ENCODE results near the gene RNASEH2B.

RNASEH2B gene

GRCh38 chr13:50914848-50915247, 5.3 kb downstream of the RNASEH2B start:
- Histone ChIP-seq H3K36me3 (replicated peaks; ENCODE audit: insufficient read depth, low read length) (no peaks in the 10 kb centered on the region), H3K9ac (ENCODE audit: low read length) (no peak overlapping the region)

GRCh38 chr13:50915565-50915964, 6.0 kb downstream of the RNASEH2B start:
- DNase-seq: no peak
- no peak overlapping the region for H3K9ac ChIP-seq (ENCODE audit: low read length)
- peaks cover 88% of the 10 kb centered on the region for H3K79me2 ChIP-seq (ENCODE audit: low read length)

More at GRCh38 chr13:50914848-50915247, 5.3 kb downstream of the RNASEH2B start:
- Histone ChIP-seq H3K9me2 (replicated peaks; ENCODE audit: insufficient read depth, low read length) (no peaks in the 10 kb centered on the region), H3K4me1 (ENCODE audit: low read length) (peaks cover 28% of the 10 kb centered on the region), H2AFZ (ENCODE audit: low read length) (no peak overlapping the region), H3K9me3 (replicated peaks; ENCODE audit: insufficient read depth, low read length) (no peaks in the 10 kb centered on the region), H3K4me2 (ENCODE audit: low read depth, low read length) (no peak overlapping the region), H3K4me3 (ENCODE audit: low read length) (no peak overlapping the region), H3F3A (ENCODE audit: insufficient read depth, low read length) (peaks cover 11% of the 10 kb centered on the region; the same call in 1 of the 2 replicates), H3K27ac (ENCODE audit: low read length) (no peak overlapping the region), H4K20me1 (ENCODE audit: insufficient read depth, low read length) (no peaks in the 10 kb centered on the region), H3K27me3 (replicated peaks; ENCODE audit: insufficient read depth, low read length) (no peaks in the 10 kb centered on the region), H3K79me2 (ENCODE audit: low read length) (peaks cover 86% of the 10 kb centered on the region)
- TF ChIP-seq CTCF (IDR thresholded peaks at IDR 0.05; ENCODE audit: low read length) (no peak), EZH2phosphoT487 (IDR thresholded peaks at IDR 0.05; ENCODE audit: low read length) (no peak), EZH2 (optimal IDR thresholded peaks at IDR 0.05; ENCODE audit: low read depth, low read length) (no peak)
- DNase-seq: no peak

GRCh38 chr13:50916701-50917184, 7.2 kb downstream of the RNASEH2B start:
- Histone ChIP-seq H3K36me3 (replicated peaks; ENCODE audit: insufficient read depth, low read length) (no peaks in the 10 kb centered on the region), H3K4me3 (ENCODE audit: low read length) (no peak overlapping the region), H3K9me2 (replicated peaks; ENCODE audit: insufficient read depth, low read length) (no peaks in the 10 kb centered on the region), H3K27ac (ENCODE audit: low read length) (peak overlapping the region; percentile 37; the same call in 1 of the 2 replicates), H3K79me2 (ENCODE audit: low read length) (peaks cover 88% of the 10 kb centered on the region), H3K4me1 (ENCODE audit: low read length) (peaks cover 28% of the 10 kb centered on the region), H3K27me3 (replicated peaks; ENCODE audit: insufficient read depth, low read length) (no peaks in the 10 kb centered on the region), H2AFZ (ENCODE audit: low read length) (no peak overlapping the region), H3F3A (ENCODE audit: insufficient read depth, low read length) (no peaks in the 10 kb centered on the region), H3K9me3 (replicated peaks; ENCODE audit: insufficient read depth, low read length) (no peaks in the 10 kb centered on the region), H3K4me2 (ENCODE audit: low read depth, low read length) (peak overlapping the region; percentile 33; the same call in 1 of the 2 replicates), H3K9ac (ENCODE audit: low read length) (no peak overlapping the region), H4K20me1 (ENCODE audit: insufficient read depth, low read length) (no peaks in the 10 kb centered on the region)
- TF ChIP-seq EZH2 (optimal IDR thresholded peaks at IDR 0.05; ENCODE audit: low read depth, low read length) (no peak), CTCF (IDR thresholded peaks at IDR 0.05; ENCODE audit: low read length) (no peak)
- no peak for DNase-seq

More at GRCh38 chr13:50915565-50915964, 6.0 kb downstream of the RNASEH2B start:
- H3K27ac ChIP-seq (ENCODE audit: low read length): no peak overlapping the region
- no peaks in the 10 kb centered on the region for H4K20me1 ChIP-seq (ENCODE audit: insufficient read depth, low read length)
- H3K27me3 ChIP-seq (replicated peaks; ENCODE audit: insufficient read depth, low read length): no peaks in the 10 kb centered on the region
- H3K9me3 ChIP-seq (replicated peaks; ENCODE audit: insufficient read depth, low read length): no peaks in the 10 kb centered on the region
- H3K9me2 ChIP-seq (replicated peaks; ENCODE audit: insufficient read depth, low read length): no peaks in the 10 kb centered on the region
- H3F3A ChIP-seq (ENCODE audit: insufficient read depth, low read length): peaks cover 7% of the 10 kb centered on the region; the same call in 1 of the 2 replicates
- no peak overlapping the region for H2AFZ ChIP-seq (ENCODE audit: low read length)
- H3K4me3 ChIP-seq (ENCODE audit: low read length): no peak overlapping the region
- no peak for TF ChIP-seq CTCF (IDR thresholded peaks at IDR 0.05; ENCODE audit: low read length)
- TF ChIP-seq EZH2 (optimal IDR thresholded peaks at IDR 0.05; ENCODE audit: low read depth, low read length): no peak
- TF ChIP-seq EZH2phosphoT487 (IDR thresholded peaks at IDR 0.05; ENCODE audit: low read length): no peak
- H3K4me2 ChIP-seq (ENCODE audit: low read depth, low read length): no peak overlapping the region
- peaks cover 28% of the 10 kb centered on the region for H3K4me1 ChIP-seq (ENCODE audit: low read length)
- no peaks in the 10 kb centered on the region for H3K36me3 ChIP-seq (replicated peaks; ENCODE audit: insufficient read depth, low read length)

Data from MM.1S (cell line).